ENCODE measurements around the gene MCEE. TPM values are rescaled to one million over a fixed set of nuclear protein-coding genes. Genes with fewer than 3 reads are reported as not detected.
"Not testable (repeated sequence)": the region's sequence is repeated elsewhere in the genome, so short reads cannot be mapped to it uniquely, and the experiment has no call there.

Gene MCEE
- total RNA-seq, 6 donors from 2014 or later: 6.8 to 37.7 (median 18.6) TPM

- H3K4me3 ChIP-seq: no peak overlapping the region
- no peak for ATAC-seq (ENCODE audit: low FRiP score in 2 of 2)
- TF ChIP-seq POLR2A (IDR thresholded peaks at IDR 0.05): no peak
- TF ChIP-seq POLR2AphosphoS5 (IDR thresholded peaks at IDR 0.05): no peak
- TF ChIP-seq CTCF (IDR thresholded peaks at IDR 0.05): no peak
- no peak for TF ChIP-seq EP300 (IDR thresholded peaks at IDR 0.05)
- peaks cover 0 to 42% (median 4%) of the 10 kb centered on the region in 4 donors for H3K36me3 ChIP-seq
- WGBS, 2 donors: 100% methylated on average over 1 of the region's 1 CpG
- H3K4me1 ChIP-seq: no peaks in the 10 kb centered on the region
- no peaks in the 10 kb centered on the region for H3K27me3 ChIP-seq
- H3K9me3 ChIP-seq: no peaks in the 10 kb centered on the region
- no peak for DNase-seq
- H3K27ac ChIP-seq: no peak overlapping the region
These were observed 16.2 kb downstream of the MCEE start for GRCh38 chr2:71113843-71114242.

GRCh38 chr2:71108091-71108490, 21.9 kb downstream of the MCEE start:
- DNase-seq (no peak), ATAC-seq (ENCODE audit: low FRiP score in 2 of 2) (no peak)
- Histone ChIP-seq H3K27me3 (no peaks in the 10 kb centered on the region), H3K36me3 (peaks cover 0 to 11% (median 2%) of the 10 kb centered on the region in 4 donors), H3K4me3 (no peak overlapping the region), H3K27ac (no peak overlapping the region), H3K9me3 (no peaks in the 10 kb centered on the region), H3K4me1 (no peaks in the 10 kb centered on the region)
- TF ChIP-seq POLR2AphosphoS5 (IDR thresholded peaks at IDR 0.05): no peak
- TF ChIP-seq POLR2A (IDR thresholded peaks at IDR 0.05): no peak
- TF ChIP-seq CTCF (IDR thresholded peaks at IDR 0.05): no peak
- no peak for TF ChIP-seq EP300 (IDR thresholded peaks at IDR 0.05)
- WGBS, 2 donors: 95 to 98% methylated on average over 2 of the region's 2 CpGs

- not testable (repeated sequence) for H3K27me3 ChIP-seq; H3K27ac ChIP-seq; H3K4me1 ChIP-seq; H3K4me3 ChIP-seq; DNase-seq; ATAC-seq (ENCODE audit: low FRiP score in 2 of 2); H3K9me3 ChIP-seq
- H3K36me3 ChIP-seq: peaks cover 0 to 11% (median 2%) of the 10 kb centered on the region in 4 donors
- 90% methylated on average over 6 of the region's 6 CpGs for WGBS, 2 donors
These were observed 23.6 kb downstream of the MCEE start for GRCh38 chr2:71106463-71106862.

GRCh38 chr2:71103809-71104208, 26.2 kb downstream of the MCEE start:
- ATAC-seq (ENCODE audit: low FRiP score in 2 of 2) (no peak), DNase-seq (no peak)
- Histone ChIP-seq H3K4me1 (no peaks in the 10 kb centered on the region), H3K27ac (no peak overlapping the region), H3K36me3 (peaks cover 0 to 2% (median 0%) of the 10 kb centered on the region in 4 donors), H3K9me3 (no peaks in the 10 kb centered on the region), H3K27me3 (no peaks in the 10 kb centered on the region), H3K4me3 (no peak overlapping the region)
- 72 to 91% methylated on average over 1 to 5 of the region's 5 CpGs for WGBS, 2 donors
- no peak for TF ChIP-seq CTCF (IDR thresholded peaks at IDR 0.05)
- no peak for TF ChIP-seq POLR2AphosphoS5 (IDR thresholded peaks at IDR 0.05)
- TF ChIP-seq POLR2A (IDR thresholded peaks at IDR 0.05): no peak
- no peak for TF ChIP-seq EP300 (IDR thresholded peaks at IDR 0.05)

- H3K27me3 ChIP-seq: no peaks in the 10 kb centered on the region
- 47 to 55% methylated on average over 6 of the region's 6 CpGs for WGBS, 2 donors
- ATAC-seq (ENCODE audit: low FRiP score in 2 of 2): no peak
- no peaks in the 10 kb centered on the region for H3K9me3 ChIP-seq
- no peak for DNase-seq
- H3K36me3 ChIP-seq: no peaks in the 10 kb centered on the region
- no peak overlapping the region for H3K27ac ChIP-seq
- no peaks in the 10 kb centered on the region for H3K4me1 ChIP-seq
- no peak for TF ChIP-seq CTCF (IDR thresholded peaks at IDR 0.05)
- TF ChIP-seq EP300 (IDR thresholded peaks at IDR 0.05): no peak
- no peak for TF ChIP-seq POLR2A (IDR thresholded peaks at IDR 0.05)
- no peak for TF ChIP-seq POLR2AphosphoS5 (IDR thresholded peaks at IDR 0.05)
- no peak overlapping the region for H3K4me3 ChIP-seq
These were observed 26.9 kb downstream of the MCEE start for GRCh38 chr2:71102981-71103681.
